Natural killer cell treated with Interleukin-12 subunit alpha and Interleukin-12 subunit beta and Interleukin-15 and Interleukin-18, amount 100 ng/mL, for 72 hours (primary cell): ENCODE measurements around the gene LMAN1L. TPM values are rescaled to one million over a fixed set of nuclear protein-coding genes. Genes with fewer than 3 reads are reported as not detected.
A peak's percentile ranks its signal among the peaks of the same experiment; 100 is the strongest.

ENCODE experiments used
- ATAC-seq, 2 donors: fragments of 150-1000 bp; cut with Tn5 transposase in 1 of 2; sonication (Bioruptor Pico), chemical (Tn5 transposase) in 1 of 2; 2 replicates each; pipeline ENCODE4 v1.10.0; 2021
- DNase-seq: peaks from one replicate; pipeline ENCODE4 v3.0.0; 2022; ENCODE audit warnings: low spot score
- H3K27ac Mint-ChIP-seq, 2 donors: 1 replicate in 1 of 2; 2 replicates in 1 of 2; pipeline ENCODE4 v1.8.0; 2022; ENCODE audit warnings: mixed read lengths in 2 of 2, mild to moderate bottlenecking in 1 of 2, moderate library complexity in 1 of 2
- H3K27me3 Mint-ChIP-seq, 2 donors: 1 replicate in 1 of 2; 2 replicates in 1 of 2; pipeline ENCODE4 v1.8.0; 2022; ENCODE audit warnings: mixed read lengths in 2 of 2
- H3K36me3 Mint-ChIP-seq: one replicate; pipeline ENCODE4 v1.8.0; 2022; ENCODE audit warnings: mixed read lengths
- H3K4me1 Mint-ChIP-seq, 2 donors: 1 replicate in 1 of 2; 2 replicates in 1 of 2; pipeline ENCODE4 v1.8.0; 2022; ENCODE audit warnings: low read depth in 2 of 2, mixed read lengths in 2 of 2, mild to moderate bottlenecking in 1 of 2
- H3K4me3 Mint-ChIP-seq: one replicate; pipeline ENCODE4 v1.8.0; 2022; ENCODE audit warnings: mixed read lengths
- H3K9me3 Mint-ChIP-seq: 2 replicates; pipeline ENCODE4 v1.8.0; 2022; ENCODE audit warnings: mixed read lengths
- total RNA-seq, 2 donors: library from RNA; stranded (reverse); gene quantifications; one replicate each; pipeline ENCODE4 v1.2.3, GENCODE V29; 2022

The LMAN1L gene
- total RNA-seq, 2 donors from 2014 or later = 3.4 to 4.9 TPM

GRCh38 chr15:74808078-74808839 is 4.4 kb upstream of the LMAN1L start:
- Mint-ChIP-seq H3K4me1 (peaks cover 28 to 34% of the 10 kb centered on the region in 2 donors), H3K27me3 (no peaks in the 10 kb centered on the region), H3K9me3 (no peaks in the 10 kb centered on the region), H3K36me3 (peaks cover 6% of the 10 kb centered on the region), H3K27ac (peak overlapping the region; percentile 78 to 85), H3K4me3 (no peak overlapping the region)
- DNase-seq (no peak), ATAC-seq (no peak)

- ATAC-seq (no peak), DNase-seq (no peak)
- Mint-ChIP-seq H3K4me1 (peaks cover 31 to 34% of the 10 kb centered on the region in 2 donors), H3K9me3 (no peaks in the 10 kb centered on the region), H3K4me3 (no peak overlapping the region), H3K27me3 (no peaks in the 10 kb centered on the region), H3K36me3 (peaks cover 5% of the 10 kb centered on the region), H3K27ac (no peak overlapping the region)
Observed at GRCh38 chr15:74808840-74809229, 3.8 kb upstream of the LMAN1L start.

GRCh38 chr15:74809242-74809641 is 3.4 kb upstream of the LMAN1L start:
- Mint-ChIP-seq H3K4me3 (no peak overlapping the region), H3K4me1 (peaks cover 27 to 31% of the 10 kb centered on the region in 2 donors), H3K27me3 (no peaks in the 10 kb centered on the region), H3K9me3 (no peaks in the 10 kb centered on the region), H3K27ac (peak overlapping the region in 1 of 2 donors; percentile 9), H3K36me3 (peaks cover under 1% of the 10 kb centered on the region)
- ATAC-seq (no peak), DNase-seq (no peak)

GRCh38 chr15:74809956-74810355 is 2.7 kb upstream of the LMAN1L start:
- peaks cover 22 to 26% of the 10 kb centered on the region in 2 donors for H3K4me1 Mint-ChIP-seq
- ATAC-seq (no peak), DNase-seq (no peak)
- H3K4me3 Mint-ChIP-seq = no peak overlapping the region
- no peak overlapping the region for H3K27ac Mint-ChIP-seq
- H3K9me3 Mint-ChIP-seq = no peaks in the 10 kb centered on the region
- no peaks in the 10 kb centered on the region for H3K36me3 Mint-ChIP-seq
- H3K27me3 Mint-ChIP-seq = no peaks in the 10 kb centered on the region

GRCh38 chr15:74815121-74815934 is 2.7 kb downstream of the LMAN1L start:
- no peak overlapping the region for H3K4me3 Mint-ChIP-seq

GRCh38 chr15:74815961-74816360 is 3.3 kb downstream of the LMAN1L start:
- DNase-seq = no peak
- Mint-ChIP-seq H3K27ac (no peak overlapping the region), H3K4me3 (no peak overlapping the region), H3K27me3 (no peaks in the 10 kb centered on the region), H3K9me3 (no peaks in the 10 kb centered on the region), H3K4me1 (peaks cover 13 to 21% of the 10 kb centered on the region in 2 donors), H3K36me3 (no peaks in the 10 kb centered on the region)
- no peak for ATAC-seq

More at GRCh38 chr15:74815121-74815934, 2.7 kb downstream of the LMAN1L start:
- Mint-ChIP-seq H3K27me3 (no peaks in the 10 kb centered on the region), H3K9me3 (no peaks in the 10 kb centered on the region), H3K4me1 (peaks cover 13 to 21% of the 10 kb centered on the region in 2 donors), H3K36me3 (no peaks in the 10 kb centered on the region), H3K27ac (no peak overlapping the region)
- ATAC-seq = no peak
- no peak for DNase-seq

- peaks cover 13 to 21% of the 10 kb centered on the region in 2 donors for H3K4me1 Mint-ChIP-seq
- DNase-seq (no peak), ATAC-seq (no peak)
- H3K4me3 Mint-ChIP-seq = no peak overlapping the region
- H3K27ac Mint-ChIP-seq = peak overlapping the region in 1 of 2 donors; percentile 63
- no peaks in the 10 kb centered on the region for H3K27me3 Mint-ChIP-seq
- H3K36me3 Mint-ChIP-seq = no peaks in the 10 kb centered on the region
- no peaks in the 10 kb centered on the region for H3K9me3 Mint-ChIP-seq
Observed at GRCh38 chr15:74816624-74817369, 4.2 kb downstream of the LMAN1L start.

- DNase-seq = no peak
- H3K4me3 Mint-ChIP-seq = no peak overlapping the region
- no peak for ATAC-seq
- H3K27me3 Mint-ChIP-seq = no peaks in the 10 kb centered on the region
- H3K27ac Mint-ChIP-seq = peak overlapping the region in 1 of 2 donors; percentile 63
- H3K4me1 Mint-ChIP-seq = peaks cover 13 to 21% of the 10 kb centered on the region in 2 donors
- no peaks in the 10 kb centered on the region for H3K36me3 Mint-ChIP-seq
- H3K9me3 Mint-ChIP-seq = no peaks in the 10 kb centered on the region
Observed at GRCh38 chr15:74817370-74817737, 4.7 kb downstream of the LMAN1L start.

GRCh38 chr15:74820056-74820455 is 7.4 kb downstream of the LMAN1L start:
- Mint-ChIP-seq H3K4me1 (peaks cover 8 to 26% of the 10 kb centered on the region in 2 donors), H3K4me3 (no peak overlapping the region)

GRCh38 chr15:74821091-74821789 is 8.6 kb downstream of the LMAN1L start:
- DNase-seq (no peak), ATAC-seq (peak; percentile 68 to 76)
- Mint-ChIP-seq H3K9me3 (no peaks in the 10 kb centered on the region), H3K36me3 (no peaks in the 10 kb centered on the region), H3K4me3 (no peak overlapping the region), H3K27ac (no peak overlapping the region), H3K27me3 (peaks cover 8 to 10% of the 10 kb centered on the region in 2 donors), H3K4me1 (peaks cover 8 to 22% of the 10 kb centered on the region in 2 donors)

More at GRCh38 chr15:74820056-74820455, 7.4 kb downstream of the LMAN1L start:
- no peaks in the 10 kb centered on the region for H3K36me3 Mint-ChIP-seq
- DNase-seq (no peak), ATAC-seq (no peak)
- no peak overlapping the region for H3K27ac Mint-ChIP-seq
- peaks cover 7 to 9% of the 10 kb centered on the region in 2 donors for H3K27me3 Mint-ChIP-seq
- H3K9me3 Mint-ChIP-seq = no peaks in the 10 kb centered on the region

GRCh38 chr15:74821790-74822158 is 9.1 kb downstream of the LMAN1L start:
- peaks cover 8 to 22% of the 10 kb centered on the region in 2 donors for H3K4me1 Mint-ChIP-seq
- H3K9me3 Mint-ChIP-seq = no peaks in the 10 kb centered on the region
- ATAC-seq (no peak), DNase-seq (no peak)
- no peaks in the 10 kb centered on the region for H3K36me3 Mint-ChIP-seq
- peak overlapping the region in 1 of 2 donors; percentile 28 for H3K27ac Mint-ChIP-seq
- H3K4me3 Mint-ChIP-seq = no peak overlapping the region
- H3K27me3 Mint-ChIP-seq = peaks cover 8 to 12% of the 10 kb centered on the region in 2 donors

GRCh38 chr15:74822233-74822632 is 9.6 kb downstream of the LMAN1L start:
- ATAC-seq (no peak), DNase-seq (no peak)
- H3K9me3 Mint-ChIP-seq = no peaks in the 10 kb centered on the region
- peaks cover 8 to 20% of the 10 kb centered on the region in 2 donors for H3K4me1 Mint-ChIP-seq
- peak overlapping the region in 1 of 2 donors; percentile 28 for H3K27ac Mint-ChIP-seq
- H3K36me3 Mint-ChIP-seq = no peaks in the 10 kb centered on the region
- no peak overlapping the region for H3K4me3 Mint-ChIP-seq
- H3K27me3 Mint-ChIP-seq = peaks cover 8 to 12% of the 10 kb centered on the region in 2 donors

- H3K4me3 Mint-ChIP-seq = no peak overlapping the region
- ATAC-seq (no peak), DNase-seq (no peak)
- no peak overlapping the region for H3K27ac Mint-ChIP-seq
- peaks cover 8 to 17% of the 10 kb centered on the region in 2 donors for H3K4me1 Mint-ChIP-seq
- no peaks in the 10 kb centered on the region for H3K36me3 Mint-ChIP-seq
- H3K27me3 Mint-ChIP-seq = peaks cover 13 to 17% of the 10 kb centered on the region in 2 donors
- no peaks in the 10 kb centered on the region for H3K9me3 Mint-ChIP-seq
Observed at GRCh38 chr15:74823324-74823723, 10.7 kb downstream of the LMAN1L start.
